SK-MEL-5 (cell line): Measurements from ENCODE around the gene POLR2E. TPM values are rescaled to one million over a fixed set of nuclear protein-coding genes. Genes with fewer than 3 reads are reported as not detected.

Experiments
- DNase-seq: peaks from one replicate; pipeline ENCODE4 v3.0.0-alpha.2; 2016; ENCODE audit warnings: low read depth, low spot score
- in situ Hi-C: cut with HindIII; loops from 2 replicates; pipeline ENCODE4 v1.10.0; 2016; ENCODE audit warnings: low sequenced_read_pairs, high pct_unique_total_duplicates, low pct_unique_long_range_greater_than_20kb
- total RNA-seq: library from RNA; depleted of rRNA; stranded (reverse); fragments of >200 nt; shearing (Covaris generic); gene quantifications from 2 replicates; pipeline ENCODE4 v1.2.3, GENCODE V29; 2014

Gene POLR2E
- total RNA-seq, 1 experiment from 2014 or later, result 132 TPM

DNA sequence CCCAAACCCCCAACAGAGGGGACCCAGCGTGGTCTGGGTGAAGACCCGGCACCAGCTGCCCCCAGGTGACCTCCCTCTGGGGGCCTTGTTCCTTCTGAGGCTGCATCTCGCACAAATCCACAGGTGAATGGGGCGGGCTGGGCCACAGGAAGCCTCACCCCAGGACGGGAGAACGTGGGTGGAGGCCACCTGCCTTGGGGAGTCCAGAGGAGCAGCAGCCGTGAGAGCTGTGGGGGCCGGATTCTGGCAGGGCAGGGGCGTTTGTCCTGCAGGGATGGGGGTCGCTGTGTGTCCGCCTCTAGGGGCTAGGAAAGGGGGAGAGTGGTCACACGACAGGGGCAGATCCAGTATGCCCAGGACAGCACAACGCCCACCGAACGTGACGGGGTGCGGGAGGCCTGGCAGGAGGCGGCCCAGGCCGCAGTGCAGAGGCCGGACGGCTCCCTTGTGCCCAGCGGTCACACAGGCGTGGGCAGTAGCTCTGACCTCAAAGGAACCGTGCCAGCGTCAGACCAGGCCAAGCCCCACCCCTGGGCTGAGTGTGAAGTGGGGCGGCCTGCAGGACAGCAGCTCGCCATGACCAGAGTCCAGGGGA is 6.7 kb downstream of the POLR2E start:
- in situ Hi-C loops, result no loop called here
- DNase-seq, result no peak

DNA sequence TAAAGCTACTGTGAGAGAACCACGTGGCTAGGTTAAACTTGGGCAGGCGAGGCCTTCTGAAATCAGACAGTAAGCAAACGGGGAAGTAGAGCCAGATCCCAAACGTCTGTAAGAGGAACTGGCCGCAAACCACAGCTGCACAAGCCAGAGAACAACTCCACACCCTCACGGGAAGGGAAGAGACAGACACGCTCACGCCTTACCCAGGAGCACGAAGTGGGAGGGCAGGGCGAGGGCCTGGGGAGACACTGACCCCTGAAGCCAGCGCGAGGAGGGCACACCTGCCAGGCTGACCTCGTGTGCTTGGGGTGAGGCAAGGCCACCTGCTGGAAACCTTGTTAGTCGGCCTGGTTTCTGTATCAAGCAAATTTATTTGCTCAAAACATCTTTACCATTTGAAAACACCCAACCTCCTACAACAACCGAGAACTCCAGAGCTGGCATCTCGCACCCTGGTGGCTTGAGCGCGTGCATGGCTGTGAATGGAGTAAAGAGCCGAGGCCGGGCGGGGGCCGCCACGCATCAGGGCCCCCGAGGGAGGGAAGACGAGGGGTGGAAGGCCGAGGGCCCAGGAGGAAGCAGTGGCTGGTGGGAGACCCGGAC is 7.3 kb downstream of the POLR2E start:
- in situ Hi-C loops, result no loop called here
- DNase-seq, result no peak

GRCh38 chr19:1086613-1087012 is 8.6 kb downstream of the POLR2E start:
- no peak for DNase-seq

GRCh38 chr19:1085676-1086442 is 9.3 kb downstream of the POLR2E start:
- DNase-seq, result no peak
- in situ Hi-C loops, result no loop called here

More at GRCh38 chr19:1086613-1087012, 8.6 kb downstream of the POLR2E start:
- in situ Hi-C loops, result no loop called here

DNA sequence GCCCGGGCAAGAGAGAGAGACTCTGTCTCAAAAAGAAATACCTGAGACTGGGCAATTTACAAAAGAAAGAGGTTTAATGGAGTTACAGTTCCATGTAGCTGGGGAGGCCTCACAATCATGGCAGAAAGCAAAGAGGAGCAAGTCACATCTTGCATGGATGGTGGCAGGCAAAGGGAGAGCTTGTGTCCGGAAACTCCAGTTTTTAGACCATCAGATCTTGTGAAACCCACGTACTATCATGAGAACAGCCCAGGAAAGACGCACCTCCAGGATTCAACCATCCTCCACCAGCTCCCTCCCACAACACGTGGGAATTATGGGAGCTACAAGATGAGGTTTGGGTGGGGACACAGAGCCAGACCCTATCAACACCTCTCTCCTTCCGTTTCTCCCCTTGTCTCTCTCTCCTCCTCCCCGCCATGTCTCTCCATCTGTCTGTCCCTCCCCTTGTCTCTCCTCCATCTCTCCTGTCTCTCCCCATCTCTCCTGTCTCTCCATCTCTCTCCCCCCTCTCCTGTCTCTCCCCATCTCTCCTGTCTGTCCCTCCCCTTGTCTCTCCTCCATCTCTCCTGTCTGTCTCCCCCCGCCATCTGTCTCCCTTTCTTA is 10.0 kb downstream of the POLR2E start:
- in situ Hi-C loops, result no loop called here
- no peak for DNase-seq

DNA sequence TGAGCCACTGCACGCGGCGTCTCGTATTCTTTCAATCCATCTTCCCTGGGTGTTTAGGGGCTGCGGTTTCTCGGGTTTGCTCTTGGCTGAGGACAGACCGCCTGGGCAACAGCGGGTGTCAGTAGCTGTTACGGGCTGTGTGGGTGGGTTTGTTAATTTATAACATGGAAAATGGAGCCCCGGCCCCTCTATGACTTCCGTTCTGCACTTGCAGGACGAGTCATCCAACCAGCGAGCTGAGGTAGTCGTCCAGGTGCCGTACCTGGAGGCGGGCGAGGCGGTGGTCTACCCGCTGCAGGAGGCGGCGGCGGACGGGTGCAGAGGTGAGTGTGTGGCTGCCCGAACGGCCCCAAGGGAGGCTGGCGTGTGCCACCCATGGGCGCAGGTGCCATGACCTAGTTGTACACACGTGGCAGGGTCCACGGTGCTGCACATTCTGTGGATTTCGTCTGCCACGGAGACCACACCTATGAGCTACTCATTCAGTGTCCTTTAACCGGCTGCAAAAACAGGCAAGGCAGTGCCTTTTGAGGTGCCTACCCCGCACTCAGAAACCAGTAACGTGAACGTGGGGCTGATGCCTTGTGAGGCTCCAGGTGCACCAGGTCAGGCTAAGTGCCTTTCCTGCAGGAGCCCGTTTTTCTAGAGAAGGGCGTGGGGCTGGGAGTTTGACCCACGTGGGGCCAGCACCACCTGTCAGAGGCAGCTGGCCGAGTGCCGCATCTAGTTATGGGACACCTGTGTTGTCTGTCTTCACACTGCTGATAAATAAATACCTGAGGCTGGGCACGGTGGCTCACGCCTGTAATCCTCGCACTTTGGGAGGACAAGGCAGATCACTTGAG is 10.9 kb downstream of the POLR2E start:
- in situ Hi-C loops, result no loop called here

GRCh38 chr19:1082928-1083816 is 12.0 kb downstream of the POLR2E start:
- in situ Hi-C loops, result no loop called here
- no peak for DNase-seq

More for the DNA sequence above, 10.9 kb downstream of the POLR2E start:
- no peak for DNase-seq

GRCh38 chr19:1082165-1082927 is 12.8 kb downstream of the POLR2E start:
- DNase-seq, result peak; percentile 22
- in situ Hi-C loops, result no loop called here

DNA sequence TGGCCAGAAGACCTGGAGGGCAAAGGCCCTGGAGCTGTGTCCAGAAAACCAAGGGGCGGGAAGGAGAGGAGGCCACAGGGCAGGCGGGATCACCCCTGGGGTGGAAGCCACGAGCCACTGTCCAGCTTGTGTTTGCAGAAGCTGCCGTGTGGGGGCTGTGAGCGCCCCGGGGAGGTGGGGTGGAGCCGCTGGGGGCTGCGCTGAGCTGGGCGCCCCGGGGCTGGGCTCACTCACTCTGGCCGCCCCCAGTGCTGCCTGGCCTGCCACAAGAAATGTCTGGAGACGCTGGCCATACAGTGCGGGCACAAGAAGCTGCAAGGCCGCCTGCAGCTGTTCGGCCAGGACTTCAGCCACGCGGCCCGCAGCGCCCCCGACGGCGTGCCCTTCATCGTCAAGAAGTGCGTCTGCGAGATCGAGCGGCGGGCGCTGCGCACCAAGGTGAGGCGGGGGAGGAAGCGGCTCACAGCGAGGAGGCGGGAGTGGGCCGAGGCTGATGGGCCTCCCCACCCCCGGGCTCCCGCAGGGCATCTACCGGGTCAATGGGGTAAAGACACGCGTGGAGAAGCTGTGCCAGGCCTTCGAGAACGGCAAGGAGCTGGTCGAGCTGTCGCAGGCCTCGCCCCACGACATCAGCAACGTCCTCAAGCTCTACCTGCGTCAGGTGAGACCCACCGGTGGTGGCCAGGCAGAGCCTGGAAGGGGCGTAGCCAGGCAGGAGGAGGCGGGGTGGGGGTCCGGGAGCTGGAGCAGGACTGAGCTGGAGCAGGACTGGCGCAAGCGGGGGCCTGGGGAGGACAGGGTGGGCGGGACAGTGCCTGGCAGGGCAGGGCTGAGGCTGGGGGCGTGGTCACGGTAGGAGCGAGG is 13.6 kb downstream of the POLR2E start:
- DNase-seq, result no peak
- in situ Hi-C loops, result no loop called here

GRCh38 chr19:1080360-1081161 is 14.6 kb downstream of the POLR2E start:
- DNase-seq, result no peak
- in situ Hi-C loops, result no loop called here

- in situ Hi-C loops, result no loop called here
- DNase-seq, result no peak
Measured at GRCh38 chr19:1079566-1080111, 15.5 kb downstream of the POLR2E start.

DNA sequence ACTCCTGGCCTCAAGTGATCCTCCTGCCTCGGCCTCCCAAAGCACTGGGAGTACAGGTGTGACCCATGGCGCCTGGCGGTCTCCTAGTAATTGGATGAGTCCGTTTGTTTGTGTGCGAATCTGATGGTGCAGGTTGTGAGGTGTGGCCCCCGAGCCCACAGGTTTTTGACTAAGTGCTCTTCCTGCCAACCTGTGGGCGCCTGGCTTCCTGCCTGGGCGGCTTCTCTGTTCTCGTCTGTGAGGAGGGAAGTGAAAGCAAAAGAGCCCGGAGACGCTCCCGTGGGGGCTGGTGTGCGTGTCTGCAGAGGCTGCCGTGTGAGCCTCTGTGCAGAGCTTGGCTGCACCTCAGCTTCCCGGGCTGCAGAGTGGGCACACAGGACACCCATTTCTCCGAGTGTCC is 18.2 kb downstream of the POLR2E start:
- in situ Hi-C loops, result no loop called here
- no peak for DNase-seq

- in situ Hi-C loops, result no loop called here
- DNase-seq, result no peak
Measured at GRCh38 chr19:1076046-1076386, 19.2 kb downstream of the POLR2E start.

DNA sequence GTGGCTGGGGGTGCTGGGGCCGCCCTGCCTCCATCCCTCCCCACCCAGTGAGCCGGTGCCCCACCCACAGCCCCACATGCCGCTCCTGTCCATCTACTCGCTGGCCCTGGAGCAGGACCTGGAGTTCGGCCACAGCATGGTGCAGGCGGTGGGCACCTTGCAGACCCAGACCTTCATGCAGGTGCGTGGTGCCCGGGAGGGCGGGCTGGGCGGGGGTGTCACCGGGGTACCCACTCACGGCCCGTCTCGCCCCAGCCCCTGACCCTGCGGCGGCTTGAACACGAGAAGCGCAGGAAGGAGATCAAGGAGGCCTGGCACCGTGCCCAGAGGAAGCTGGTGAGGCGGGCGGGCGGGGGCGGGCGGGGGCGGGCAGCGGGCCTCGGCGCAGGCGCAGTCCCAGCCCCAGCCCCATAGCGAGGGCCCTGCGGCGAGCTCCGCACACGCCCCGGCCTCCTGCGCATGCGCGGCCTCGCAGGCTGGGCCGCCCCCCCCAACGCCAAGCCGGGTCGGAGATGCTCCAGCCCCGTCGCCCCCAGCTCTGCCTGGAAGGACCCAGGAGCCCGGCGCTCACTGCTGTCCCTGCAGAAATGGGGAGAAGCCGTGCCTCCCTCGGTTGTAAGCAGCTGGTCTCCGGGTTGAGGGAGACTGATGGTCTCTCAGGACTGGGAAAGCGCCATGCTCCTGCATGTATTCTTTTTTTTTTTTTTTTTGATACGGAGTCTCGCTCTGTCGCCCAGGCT is 20.5 kb downstream of the POLR2E start:
- in situ Hi-C loops, result no loop called here
- no peak for DNase-seq
